ENCODE data around the gene TPRG1L.

Gene TPRG1L

DNA sequence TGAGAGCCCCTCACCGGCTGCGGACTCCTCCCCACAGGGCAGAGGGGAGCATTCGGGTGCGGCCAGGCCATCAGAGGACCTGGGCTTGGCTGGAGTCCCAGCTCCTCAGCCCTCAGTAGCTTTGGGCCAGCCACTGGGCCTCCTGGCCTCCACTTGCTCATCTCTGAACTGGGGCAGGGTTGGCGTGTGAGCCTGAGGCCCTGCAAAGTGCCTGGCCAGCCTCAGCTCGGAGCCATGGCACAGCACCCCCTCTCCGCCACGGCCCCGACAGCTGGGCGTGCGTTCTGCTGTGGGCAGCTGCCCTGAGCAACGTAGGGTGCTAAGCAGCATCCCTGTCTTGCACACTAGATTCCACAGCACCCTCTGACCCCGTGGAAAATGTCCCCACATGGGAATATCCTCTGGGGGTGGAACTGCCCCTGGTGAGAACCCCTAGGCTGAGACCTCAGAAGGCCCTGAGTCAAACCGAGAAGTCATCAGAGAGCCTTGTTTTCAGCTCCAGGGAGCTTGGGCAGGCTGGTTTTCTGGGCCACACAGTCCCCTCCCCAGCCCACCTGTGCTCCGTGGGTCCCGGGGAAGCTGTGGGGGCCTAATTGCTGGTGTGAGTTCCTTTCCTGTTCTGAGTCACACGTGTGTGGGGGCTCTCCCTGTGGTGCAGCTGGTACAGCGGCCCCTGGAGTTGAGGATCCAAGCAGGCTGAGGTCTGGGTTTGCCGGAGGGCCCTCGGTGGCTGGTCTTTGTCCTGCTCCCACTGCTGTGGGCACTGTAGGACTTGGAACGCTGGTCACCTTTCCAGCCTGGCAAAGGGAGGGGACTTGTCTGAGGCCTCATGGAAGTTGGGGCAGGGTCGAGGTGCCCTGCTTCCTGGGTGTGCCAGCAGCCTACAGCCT is 52.0 kb downstream of the TPRG1L start:
- Histone ChIP-seq H3K9me2 (replicated peaks; ENCODE audit: insufficient read depth, low read length) (no peaks in the 10 kb centered on the region), H3K27ac (ENCODE audit: low read depth, low read length) (no peak overlapping the region), H3K4me2 (ENCODE audit: low read depth, low read length, poor library complexity, severe bottlenecking) (no peak overlapping the region), H4K20me1 (ENCODE audit: low read depth, low read length) (no peaks in the 10 kb centered on the region), H3F3A (ENCODE audit: insufficient read depth) (no peaks in the 10 kb centered on the region), H3K36me3 (ENCODE audit: low read length) (no peaks in the 10 kb centered on the region), H3K9ac (ENCODE audit: low read length) (no peak overlapping the region), H3K4me3 (ENCODE audit: insufficient read depth, low read length, poor library complexity, severe bottlenecking) (no peak overlapping the region), H2AFZ (ENCODE audit: low read depth, low read length, severe bottlenecking) (no peak overlapping the region), H3K27me3 (ENCODE audit: low read length) (no peaks in the 10 kb centered on the region), H3K9me3 (ENCODE audit: insufficient read depth, low read length) (no peaks in the 10 kb centered on the region), H3K79me2 (ENCODE audit: insufficient read depth, low read length) (no peaks in the 10 kb centered on the region)
- TF ChIP-seq CTCF (IDR thresholded peaks at IDR 0.05; ENCODE audit: insufficient read depth, low read length, poor library complexity, severe bottlenecking) (no peak), EZH2phosphoT487 (conservative IDR thresholded peaks at IDR 0.05; ENCODE audit: low read length) (no peak)

DNA sequence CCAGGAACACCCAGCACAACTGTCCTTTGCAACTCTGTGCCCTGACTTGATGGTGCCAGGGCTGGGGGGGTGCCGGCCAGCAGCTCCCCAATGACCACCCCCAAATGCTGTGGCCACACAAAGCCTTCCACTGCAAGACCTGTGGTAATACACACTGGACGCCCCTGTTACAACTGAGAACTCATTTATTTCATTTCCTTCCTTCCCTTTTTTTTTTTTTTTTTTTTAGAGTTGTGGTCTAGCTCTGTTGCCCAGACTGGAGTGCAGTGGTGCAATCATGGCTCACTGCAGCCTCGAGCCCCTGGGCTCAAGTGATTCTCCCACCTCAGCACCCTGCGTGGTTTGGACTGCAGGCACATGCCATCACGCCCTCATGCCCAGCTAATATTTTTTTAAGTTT is 52.7 kb downstream of the TPRG1L start:
- Histone ChIP-seq H2AFZ (ENCODE audit: low read depth, low read length, severe bottlenecking) (no peak overlapping the region), H3K27ac (ENCODE audit: low read depth, low read length) (no peak overlapping the region), H3K9me2 (replicated peaks; ENCODE audit: insufficient read depth, low read length) (no peaks in the 10 kb centered on the region), H3K79me2 (ENCODE audit: insufficient read depth, low read length) (no peaks in the 10 kb centered on the region), H3K4me2 (ENCODE audit: low read depth, low read length, poor library complexity, severe bottlenecking) (no peak overlapping the region), H3K36me3 (ENCODE audit: low read length) (no peaks in the 10 kb centered on the region), H3K27me3 (ENCODE audit: low read length) (no peaks in the 10 kb centered on the region), H3K4me3 (ENCODE audit: insufficient read depth, low read length, poor library complexity, severe bottlenecking) (no peak overlapping the region), H3F3A (ENCODE audit: insufficient read depth) (no peaks in the 10 kb centered on the region), H4K20me1 (ENCODE audit: low read depth, low read length) (no peaks in the 10 kb centered on the region), H3K9me3 (ENCODE audit: insufficient read depth, low read length) (no peaks in the 10 kb centered on the region), H3K9ac (ENCODE audit: low read length) (no peak overlapping the region)
- TF ChIP-seq CTCF (IDR thresholded peaks at IDR 0.05; ENCODE audit: insufficient read depth, low read length, poor library complexity, severe bottlenecking) (no peak), EZH2phosphoT487 (conservative IDR thresholded peaks at IDR 0.05; ENCODE audit: low read length) (no peak)

GRCh38 chr1:3678361-3679097 is 53.7 kb downstream of the TPRG1L start:
- Histone ChIP-seq H3K4me2 (ENCODE audit: low read depth, low read length, poor library complexity, severe bottlenecking) (no peak overlapping the region), H3K4me3 (ENCODE audit: insufficient read depth, low read length, poor library complexity, severe bottlenecking) (no peak overlapping the region), H2AFZ (ENCODE audit: low read depth, low read length, severe bottlenecking) (no peak overlapping the region), H3K27ac (ENCODE audit: low read depth, low read length) (no peak overlapping the region), H3K9ac (ENCODE audit: low read length) (no peak overlapping the region), H4K20me1 (ENCODE audit: low read depth, low read length) (no peaks in the 10 kb centered on the region), H3K9me2 (replicated peaks; ENCODE audit: insufficient read depth, low read length) (no peaks in the 10 kb centered on the region), H3F3A (ENCODE audit: insufficient read depth) (no peaks in the 10 kb centered on the region), H3K9me3 (ENCODE audit: insufficient read depth, low read length) (no peaks in the 10 kb centered on the region), H3K27me3 (ENCODE audit: low read length) (no peaks in the 10 kb centered on the region), H3K79me2 (ENCODE audit: insufficient read depth, low read length) (no peaks in the 10 kb centered on the region), H3K36me3 (ENCODE audit: low read length) (no peaks in the 10 kb centered on the region)
- TF ChIP-seq CTCF (IDR thresholded peaks at IDR 0.05; ENCODE audit: insufficient read depth, low read length, poor library complexity, severe bottlenecking): no peak
- TF ChIP-seq EZH2phosphoT487 (conservative IDR thresholded peaks at IDR 0.05; ENCODE audit: low read length): no peak

Data from SU-DHL-6 (cell line).